Ammon's horn (tissue), 1 donor: ENCODE measurements around the gene ART4.
A peak's percentile ranks its signal among the peaks of the same experiment; 100 is the strongest.

Experiments used
- DNase-seq: peaks from one replicate; pipeline ENCODE4 v3.0.0-alpha.2; 2016; ENCODE audit warnings: low spot score

ART4 gene

GRCh38 chr12:14810953-14811483 lies 32.3 kb downstream of the ART4 start:
- DNase-seq: no peak

GRCh38 chr12:14810167-14810952 lies 33.0 kb downstream of the ART4 start:
- no peak for DNase-seq

DNA sequence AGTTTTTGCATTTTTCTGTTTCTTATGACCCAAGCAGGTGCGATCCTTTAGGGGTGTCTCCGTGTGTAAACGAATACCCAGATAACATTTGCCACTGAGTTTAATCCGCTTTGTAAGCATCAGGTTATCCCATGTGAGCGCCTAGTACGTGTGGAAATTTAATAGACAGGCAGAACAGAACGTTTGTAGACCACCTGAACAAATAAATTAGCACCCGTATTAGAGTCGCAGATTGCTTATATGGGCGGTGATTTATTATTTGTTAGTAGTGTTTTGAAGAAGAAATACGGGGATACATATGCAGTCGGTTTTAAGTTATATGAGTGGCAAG lies 39.5 kb downstream of the ART4 start:
- DNase-seq: no peak

GRCh38 chr12:14803011-14803829 lies 40.1 kb downstream of the ART4 start, which contains the start of the genes C12orf60 and WBP11:
C12orf60 (plus strand) TSS chr12:14803670; CDS start chr12:14822936, 19,266 bp downstream.
WBP11 (minus strand) TSS chr12:14803478; CDS start chr12:14801383, 2,095 bp downstream.
- DNase-seq: peak; percentile 99

DNA sequence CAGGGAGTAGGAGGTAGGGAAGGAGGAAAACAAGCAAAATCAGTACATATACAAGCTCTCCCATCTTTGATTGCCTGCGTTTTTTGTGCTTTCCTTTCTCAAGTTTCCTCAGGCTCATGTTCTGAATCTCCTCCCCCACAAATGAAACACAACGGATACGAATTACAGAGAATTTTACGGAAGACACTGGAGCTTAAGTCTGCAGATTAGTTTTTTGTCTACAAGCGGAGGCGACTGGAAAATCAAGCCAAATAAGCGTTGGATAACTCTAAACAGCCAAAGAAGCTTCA lies 40.7 kb downstream of the ART4 start:
- no peak for DNase-seq

DNA sequence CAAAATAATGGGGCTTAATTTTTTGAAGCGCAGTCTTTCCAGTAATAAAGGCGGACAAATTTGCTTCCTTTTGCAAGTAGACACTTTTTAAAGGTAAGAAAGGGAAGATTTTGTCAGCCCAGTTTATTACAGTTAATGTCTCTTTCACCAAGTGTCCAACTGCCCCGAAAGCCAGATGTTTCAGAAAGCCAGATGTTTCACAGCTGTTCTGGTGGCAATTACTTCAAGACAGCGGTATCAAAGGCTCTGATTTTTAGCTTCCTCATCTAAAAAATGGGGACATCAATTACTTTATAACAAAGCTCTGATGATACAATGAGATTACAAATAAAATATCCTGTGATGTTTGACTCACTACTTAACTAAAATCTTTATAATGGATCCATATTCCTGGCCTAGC lies 41.1 kb downstream of the ART4 start:
- DNase-seq: no peak

DNA sequence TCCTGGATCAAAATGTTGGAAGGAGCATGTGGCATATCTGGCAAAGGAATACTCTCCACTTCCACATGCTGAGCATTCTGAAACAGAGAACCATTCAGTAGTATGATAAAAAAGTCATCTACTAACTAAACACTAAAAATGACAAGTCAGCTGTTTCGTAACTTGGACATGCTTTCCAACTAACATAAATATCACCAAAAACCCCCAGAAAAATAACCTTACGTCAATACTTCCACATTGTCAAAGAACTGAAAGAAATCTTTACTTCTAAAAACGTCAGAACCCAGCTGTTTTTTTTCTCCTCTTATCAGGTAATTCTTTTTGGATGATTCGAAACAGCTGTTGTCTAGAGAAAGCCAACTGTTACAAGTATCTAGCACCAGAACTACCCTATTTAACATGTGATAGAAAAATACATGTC lies 48.3 kb downstream of the ART4 start:
- DNase-seq: no peak

- no peak for DNase-seq
Measured at GRCh38 chr12:14785568-14785967, 57.8 kb downstream of the ART4 start.

DNA sequence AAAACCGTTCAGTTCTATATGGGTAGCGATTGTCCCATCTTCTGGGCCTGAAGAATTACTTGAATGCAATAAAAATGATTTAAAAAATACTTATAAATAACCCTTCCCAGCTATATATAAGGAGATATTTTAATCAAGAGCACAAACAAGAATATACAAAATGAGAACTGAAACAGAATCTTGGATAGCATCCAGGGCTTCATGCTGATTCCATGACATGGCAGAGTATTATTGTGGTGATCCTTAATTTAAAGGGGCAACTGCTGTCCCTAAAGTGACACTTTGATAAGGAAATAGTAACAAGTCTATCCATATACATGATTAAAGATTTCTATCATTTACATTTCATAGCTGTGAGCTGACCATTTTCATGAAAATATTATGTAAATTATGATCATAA lies 58.9 kb downstream of the ART4 start:
- DNase-seq: no peak

- DNase-seq: no peak
Measured at GRCh38 chr12:14782756-14783155, 60.6 kb downstream of the ART4 start.

GRCh38 chr12:14781563-14781962 lies 61.8 kb downstream of the ART4 start:
- DNase-seq: no peak

DNA sequence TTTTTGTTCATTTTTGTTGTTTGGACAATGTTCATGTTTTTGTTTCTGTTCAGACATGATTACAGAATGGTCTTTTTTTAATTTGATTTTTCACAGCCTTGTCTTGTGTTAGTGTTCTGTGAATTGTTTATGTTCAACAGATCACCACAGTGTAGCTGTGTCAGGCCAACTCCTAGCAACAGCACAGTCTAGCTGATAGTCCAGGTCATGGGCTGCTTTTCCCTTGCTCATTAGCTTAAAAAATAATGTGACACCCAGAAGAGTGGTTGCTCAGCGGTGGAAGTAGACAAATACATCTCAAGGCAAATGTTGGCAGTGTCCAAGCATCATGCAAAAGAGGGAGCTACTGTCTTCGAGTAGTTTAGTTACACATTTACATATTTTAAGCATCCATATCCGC lies 62.5 kb downstream of the ART4 start:
- no peak for DNase-seq

- no peak for DNase-seq
Measured at GRCh38 chr12:14779834-14780233, 63.5 kb downstream of the ART4 start.

DNA sequence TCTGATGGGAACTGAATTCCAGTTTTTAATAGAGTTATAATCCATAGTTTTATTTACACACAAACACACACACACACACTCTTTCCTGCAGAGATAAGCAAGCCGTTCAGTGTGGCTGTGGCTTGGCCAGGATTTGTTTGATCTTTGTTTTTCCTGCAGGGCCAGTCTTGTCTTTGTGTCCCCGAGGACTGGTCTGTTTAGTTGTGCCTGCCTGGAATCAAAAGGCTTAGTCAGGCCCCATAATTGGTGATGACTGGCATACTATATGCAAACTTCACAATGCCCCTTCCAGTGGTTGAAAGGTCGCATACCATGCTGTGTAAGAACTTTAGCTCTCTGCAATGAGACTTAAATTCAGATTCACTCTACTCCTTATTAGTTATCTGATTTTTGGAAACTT lies 66.1 kb downstream of the ART4 start:
- DNase-seq: no peak

- no peak for DNase-seq
Measured at GRCh38 chr12:14776236-14776961, 66.9 kb downstream of the ART4 start.

DNA sequence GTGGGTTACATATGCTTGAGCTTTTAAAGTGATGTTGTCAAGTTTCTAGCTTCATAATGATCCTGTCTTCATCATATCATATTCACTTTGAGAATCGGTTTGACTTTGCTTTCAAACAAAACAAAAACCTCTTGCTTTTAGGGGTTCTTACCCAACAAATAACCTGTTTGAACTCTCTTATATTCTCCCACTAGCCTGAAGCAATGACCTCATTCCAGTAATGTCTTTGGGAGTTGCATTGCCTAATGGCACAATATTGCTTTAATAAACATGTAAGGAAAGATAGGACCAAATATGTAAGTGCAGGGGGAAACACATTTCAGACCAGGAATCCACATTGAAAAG lies 67.7 kb downstream of the ART4 start:
- DNase-seq: no peak
